ENCODE data around the gene GSC.
"Not testable (repeated sequence)": the region's sequence is repeated elsewhere in the genome, so short reads cannot be mapped to it uniquely, and the experiment has no call there.

Gene GSC

DNA sequence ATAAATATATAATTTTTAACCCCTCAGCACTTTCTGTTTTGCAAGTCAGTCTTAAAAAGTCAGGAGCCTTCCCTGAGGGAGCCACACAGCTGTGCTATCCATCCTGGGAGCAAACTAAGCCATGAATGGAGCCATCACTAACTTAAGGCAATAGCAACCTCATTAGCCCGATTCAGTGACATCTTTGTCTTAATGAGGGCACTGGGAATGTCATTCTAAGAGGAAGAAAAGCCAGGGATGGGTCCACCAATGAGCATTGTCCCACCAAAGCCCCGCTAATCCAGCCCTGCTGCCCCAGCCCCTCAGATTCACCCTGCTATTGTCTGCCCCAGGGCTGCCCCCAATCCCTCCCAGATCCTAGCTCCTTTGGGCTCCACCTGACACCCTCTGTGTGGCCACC, 19.5 kb downstream of the GSC start:
- Histone ChIP-seq H3K9me3 (replicated peaks in 1 of 2; ENCODE audit: control insufficient read depth in 2 of 2, insufficient read depth in 1 of 2, low read depth in 1 of 2, low read length in 2 of 2) (no peaks in the 10 kb centered on the region), H3K4ac (ENCODE audit: low read length) (no peak overlapping the region), H2BK15ac (ENCODE audit: low read length) (no peak overlapping the region), H3K36me3 (replicated peaks in 1 of 2; ENCODE audit: control insufficient read depth in 2 of 2, insufficient read depth in 2 of 2, low read length in 2 of 2) (no peaks in the 10 kb centered on the region), H3K23ac (ENCODE audit: low read depth, low read length, poor library complexity) (no peak overlapping the region), H3K18ac (ENCODE audit: low read length) (no peak overlapping the region), H3K79me1 (ENCODE audit: low read depth, low read length) (no peaks in the 10 kb centered on the region), H3K9ac (ENCODE audit: low read depth, low read length, poor library complexity) (no peak overlapping the region), H2BK120ac (ENCODE audit: low read depth, low read length) (no peak overlapping the region), H4K8ac (ENCODE audit: low read depth, low read length) (no peak overlapping the region), H3K27me3 (ENCODE audit: control insufficient read depth in 3 of 3, insufficient read depth in 3 of 3, low read depth in 1 of 3, low read length in 3 of 3) (peaks cover 0 to 8% (median 0%) of the 10 kb centered on the region in 3 experiments), H2BK12ac (ENCODE audit: low read length) (no peak overlapping the region), H3K27ac (replicated peaks; ENCODE audit: low read length) (peak overlapping the region; percentile 65), H4K91ac (ENCODE audit: low read depth, low read length, poor library complexity) (no peak overlapping the region), H3K4me1 (ENCODE audit: control insufficient read depth in 2 of 2, insufficient read depth in 1 of 2, low read depth in 1 of 2, low read length in 2 of 2) (peaks cover 0 to 22% of the 10 kb centered on the region in 2 donors), H2AFZ (ENCODE audit: low read length) (no peak overlapping the region), H3K4me3 (ENCODE audit: low read length in 2 of 2) (no peak overlapping the region), H2AK5ac (ENCODE audit: low read depth, low read length) (no peak overlapping the region), H3K14ac (ENCODE audit: low read length) (no peak overlapping the region), H3K4me2 (ENCODE audit: insufficient read depth, low read length, poor library complexity, severe bottlenecking) (no peak overlapping the region), H2BK5ac (ENCODE audit: low read length) (peak overlapping the region; percentile 76)
- WGBS, 2 donors (ENCODE audit: extremely low coverage in 2 of 2, insufficient read length in 2 of 2, insufficient replicate concordance in 1 of 2) = no CpG with 5 or more reads among the region's 2 CpGs
- DNase-seq (ENCODE audit: low spot score) = peak; percentile 65

DNA sequence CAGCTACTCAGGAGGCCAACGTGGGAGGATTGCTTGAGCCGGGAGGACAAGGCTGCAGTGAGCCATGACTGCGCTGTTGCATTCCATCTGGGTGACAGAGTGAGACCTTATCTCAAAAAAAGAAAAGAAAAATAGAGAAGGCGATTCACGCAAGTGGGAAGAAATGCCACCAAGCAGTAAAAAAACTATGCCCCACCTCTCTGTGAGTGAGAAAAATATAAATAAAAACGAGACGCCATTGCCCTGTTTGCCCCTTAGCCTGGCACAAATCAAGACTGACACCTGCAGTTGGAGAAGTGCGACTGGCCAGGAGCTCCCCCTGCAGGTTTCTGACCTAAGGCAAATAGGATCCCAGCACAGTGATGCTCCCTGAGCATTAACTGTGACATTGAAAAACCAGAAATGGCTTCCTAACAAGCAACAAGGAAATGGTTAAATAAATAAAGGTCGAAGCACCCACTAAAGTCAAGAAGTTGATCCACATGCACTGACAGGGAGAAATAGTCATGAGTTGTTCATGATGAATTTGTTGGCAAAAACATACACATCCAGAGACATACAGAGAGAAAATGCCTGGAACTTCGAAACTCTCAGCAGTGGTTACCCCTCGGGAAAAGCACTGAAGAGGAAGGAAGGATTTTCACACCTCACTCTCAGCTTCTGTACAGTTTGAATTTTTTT, 21.1 kb downstream of the GSC start:
- Histone ChIP-seq H3K4me2 (ENCODE audit: insufficient read depth, low read length, poor library complexity, severe bottlenecking) (no peak overlapping the region), H3K36me3 (replicated peaks in 1 of 2; ENCODE audit: control insufficient read depth in 2 of 2, insufficient read depth in 2 of 2, low read length in 2 of 2) (no peaks in the 10 kb centered on the region)
- DNase-seq (ENCODE audit: low spot score) = no peak

DNA sequence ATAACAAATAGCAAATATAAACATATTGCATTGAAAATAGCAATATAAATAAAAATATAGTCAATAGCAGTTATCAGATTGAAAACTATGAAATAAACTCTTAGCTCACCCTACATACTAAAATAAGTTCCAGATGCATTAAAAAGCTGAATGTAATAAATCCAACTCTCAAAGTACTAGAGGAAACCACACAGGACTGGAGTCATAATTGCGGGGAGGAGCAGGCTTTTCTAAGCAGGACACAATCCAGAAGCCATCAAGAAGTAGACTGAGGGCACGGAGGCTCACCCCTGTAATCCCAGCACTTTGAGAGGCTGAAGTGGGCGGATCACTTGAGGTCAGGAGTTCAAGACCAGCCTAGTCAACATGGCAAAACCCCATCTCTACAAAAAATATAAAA, 22.2 kb downstream of the GSC start:
- H3K4me1 ChIP-seq (ENCODE audit: control insufficient read depth in 2 of 2, insufficient read depth in 1 of 2, low read depth in 1 of 2, low read length in 2 of 2) = peaks cover 0 to 18% of the 10 kb centered on the region in 2 donors
- no peak overlapping the region for H3K4ac ChIP-seq (ENCODE audit: low read length)
- no peak overlapping the region for H2AFZ ChIP-seq (ENCODE audit: low read length)
- H3K27ac ChIP-seq (replicated peaks; ENCODE audit: low read length) = no peak overlapping the region
- H2BK120ac ChIP-seq (ENCODE audit: low read depth, low read length) = no peak overlapping the region
- no peak overlapping the region for H2AK5ac ChIP-seq (ENCODE audit: low read depth, low read length)
- no peak for DNase-seq (ENCODE audit: low spot score)
- H3K4me3 ChIP-seq (ENCODE audit: low read length in 2 of 2) = no peak overlapping the region
- no peak overlapping the region for H3K14ac ChIP-seq (ENCODE audit: low read length)
- no peak overlapping the region for H3K23ac ChIP-seq (ENCODE audit: low read depth, low read length, poor library complexity)
- no peak overlapping the region for H2BK15ac ChIP-seq (ENCODE audit: low read length)
- H4K91ac ChIP-seq (ENCODE audit: low read depth, low read length, poor library complexity) = no peak overlapping the region
- H3K79me1 ChIP-seq (ENCODE audit: low read depth, low read length) = no peaks in the 10 kb centered on the region
- no peak overlapping the region for H3K9ac ChIP-seq (ENCODE audit: low read depth, low read length, poor library complexity)
- no peak overlapping the region for H2BK12ac ChIP-seq (ENCODE audit: low read length)
- H3K27me3 ChIP-seq (ENCODE audit: control insufficient read depth in 3 of 3, insufficient read depth in 3 of 3, low read depth in 1 of 3, low read length in 3 of 3) = peaks cover 0 to 2% (median 0%) of the 10 kb centered on the region in 3 experiments
- no CpG with 5 or more reads among the region's 3 CpGs for WGBS, 2 donors (ENCODE audit: extremely low coverage in 2 of 2, insufficient read length in 2 of 2, insufficient replicate concordance in 1 of 2)
- no peaks in the 10 kb centered on the region for H3K9me3 ChIP-seq (replicated peaks in 1 of 2; ENCODE audit: control insufficient read depth in 2 of 2, insufficient read depth in 1 of 2, low read depth in 1 of 2, low read length in 2 of 2)
- H3K36me3 ChIP-seq (replicated peaks in 1 of 2; ENCODE audit: control insufficient read depth in 2 of 2, insufficient read depth in 2 of 2, low read length in 2 of 2) = no peaks in the 10 kb centered on the region
- H3K18ac ChIP-seq (ENCODE audit: low read length) = no peak overlapping the region
- no peak overlapping the region for H2BK5ac ChIP-seq (ENCODE audit: low read length)
- no peak overlapping the region for H3K4me2 ChIP-seq (ENCODE audit: insufficient read depth, low read length, poor library complexity, severe bottlenecking)
- no peak overlapping the region for H4K8ac ChIP-seq (ENCODE audit: low read depth, low read length)

More for the DNA sequence above, 21.1 kb downstream of the GSC start:
- no peak overlapping the region for H2BK12ac ChIP-seq (ENCODE audit: low read length)
- peaks cover 0 to 8% (median 0%) of the 10 kb centered on the region in 3 experiments for H3K27me3 ChIP-seq (ENCODE audit: control insufficient read depth in 3 of 3, insufficient read depth in 3 of 3, low read depth in 1 of 3, low read length in 3 of 3)
- no peak overlapping the region for H2AFZ ChIP-seq (ENCODE audit: low read length)
- H3K23ac ChIP-seq (ENCODE audit: low read depth, low read length, poor library complexity) = no peak overlapping the region
- H3K79me1 ChIP-seq (ENCODE audit: low read depth, low read length) = no peaks in the 10 kb centered on the region
- no peak overlapping the region for H3K4me3 ChIP-seq (ENCODE audit: low read length in 2 of 2)
- H3K14ac ChIP-seq (ENCODE audit: low read length) = no peak overlapping the region
- no peak overlapping the region for H4K8ac ChIP-seq (ENCODE audit: low read depth, low read length)
- no peak overlapping the region for H2BK120ac ChIP-seq (ENCODE audit: low read depth, low read length)
- peak overlapping the region; percentile 38 for H2AK5ac ChIP-seq (ENCODE audit: low read depth, low read length)
- H4K91ac ChIP-seq (ENCODE audit: low read depth, low read length, poor library complexity) = no peak overlapping the region
- H3K4ac ChIP-seq (ENCODE audit: low read length) = no peak overlapping the region
- no peaks in the 10 kb centered on the region for H3K9me3 ChIP-seq (replicated peaks in 1 of 2; ENCODE audit: control insufficient read depth in 2 of 2, insufficient read depth in 1 of 2, low read depth in 1 of 2, low read length in 2 of 2)
- H3K27ac ChIP-seq (replicated peaks; ENCODE audit: low read length) = no peak overlapping the region
- H2BK15ac ChIP-seq (ENCODE audit: low read length) = no peak overlapping the region
- H3K4me1 ChIP-seq (ENCODE audit: control insufficient read depth in 2 of 2, insufficient read depth in 1 of 2, low read depth in 1 of 2, low read length in 2 of 2) = peaks cover 0 to 22% of the 10 kb centered on the region in 2 donors
- H3K18ac ChIP-seq (ENCODE audit: low read length) = peak overlapping the region; percentile 36
- no CpG with 5 or more reads among the region's 11 CpGs for WGBS, 2 donors (ENCODE audit: extremely low coverage in 2 of 2, insufficient read length in 2 of 2, insufficient replicate concordance in 1 of 2)
- H3K9ac ChIP-seq (ENCODE audit: low read depth, low read length, poor library complexity) = no peak overlapping the region
- H2BK5ac ChIP-seq (ENCODE audit: low read length) = no peak overlapping the region

DNA sequence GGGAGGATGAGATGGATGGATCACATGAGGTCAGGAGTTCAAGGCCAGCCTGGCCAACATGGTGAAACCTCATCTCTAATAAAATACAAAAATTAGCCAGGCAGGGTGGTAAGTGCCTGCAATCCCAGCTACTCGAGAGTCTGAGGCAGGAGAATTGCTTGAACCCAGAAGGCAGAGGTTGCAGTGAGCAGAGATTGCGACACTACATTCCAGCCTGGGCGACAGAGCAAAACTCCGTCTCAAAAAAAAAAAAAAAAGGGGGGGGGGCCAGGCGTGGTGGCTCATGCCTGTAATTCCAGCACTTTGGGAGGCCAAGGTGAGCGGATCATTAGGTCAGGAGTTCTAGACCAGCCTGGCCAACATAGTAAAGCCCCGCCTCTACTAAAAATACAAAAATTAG, 22.8 kb downstream of the GSC start:
- not testable (repeated sequence) for H3K27me3 ChIP-seq (ENCODE audit: control insufficient read depth in 3 of 3, insufficient read depth in 3 of 3, low read depth in 1 of 3, low read length in 3 of 3); H3K4ac ChIP-seq (ENCODE audit: low read length); H3K27ac ChIP-seq (replicated peaks; ENCODE audit: low read length); H3K4me3 ChIP-seq (ENCODE audit: low read length in 2 of 2); H3K23ac ChIP-seq (ENCODE audit: low read depth, low read length, poor library complexity); H3K9me3 ChIP-seq (replicated peaks in 1 of 2; ENCODE audit: control insufficient read depth in 2 of 2, insufficient read depth in 1 of 2, low read depth in 1 of 2, low read length in 2 of 2); H3K79me1 ChIP-seq (ENCODE audit: low read depth, low read length); H3K14ac ChIP-seq (ENCODE audit: low read length); H3K36me3 ChIP-seq (replicated peaks in 1 of 2; ENCODE audit: control insufficient read depth in 2 of 2, insufficient read depth in 2 of 2, low read length in 2 of 2); H2BK5ac ChIP-seq (ENCODE audit: low read length); H2BK15ac ChIP-seq (ENCODE audit: low read length); H3K18ac ChIP-seq (ENCODE audit: low read length); H3K4me2 ChIP-seq (ENCODE audit: insufficient read depth, low read length, poor library complexity, severe bottlenecking); DNase-seq (ENCODE audit: low spot score); H2AFZ ChIP-seq (ENCODE audit: low read length); H3K9ac ChIP-seq (ENCODE audit: low read depth, low read length, poor library complexity); H4K8ac ChIP-seq (ENCODE audit: low read depth, low read length); H2BK12ac ChIP-seq (ENCODE audit: low read length); H4K91ac ChIP-seq (ENCODE audit: low read depth, low read length, poor library complexity); H2AK5ac ChIP-seq (ENCODE audit: low read depth, low read length); H2BK120ac ChIP-seq (ENCODE audit: low read depth, low read length)
- no CpG with 5 or more reads among the region's 7 CpGs for WGBS, 2 donors (ENCODE audit: extremely low coverage in 2 of 2, insufficient read length in 2 of 2, insufficient replicate concordance in 1 of 2)
- peaks cover 0 to 17% of the 10 kb centered on the region in 2 donors for H3K4me1 ChIP-seq (ENCODE audit: control insufficient read depth in 2 of 2, insufficient read depth in 1 of 2, low read depth in 1 of 2, low read length in 2 of 2)

Measured in neuronal stem cell (in vitro differentiated cells).